H1 (cell line): ENCODE results near the gene PHRF1. TPM values are rescaled to one million over a fixed set of nuclear protein-coding genes. Genes with fewer than 3 reads are reported as not detected.

ENCODE experiments used
- CBX5 ChIP-seq: fragments of 300-800, 300-1000 bp; sonication (generic); IDR thresholded peaks from 2 replicates; pipeline ENCODE4 v1.7.1; 2016; ENCODE audit warnings: antibody characterized with exemption, low read length, low read depth
- CHD1 ChIP-seq: IDR thresholded peaks from 2 replicates; pipeline ENCODE4 v1.6.1; 2012; ENCODE audit warnings: low read depth, low read length, improper control_type of control experiment
- CREB1 ChIP-seq: IDR thresholded peaks from 2 replicates; pipeline ENCODE4 v1.6.1; 2012; ENCODE audit warnings: inconsistent platforms
- CTBP2 ChIP-seq: IDR thresholded peaks from 2 replicates; pipeline ENCODE4 v1.7.0; 2011; ENCODE audit warnings: borderline replicate concordance, mild to moderate bottlenecking, moderate library complexity, mixed read lengths, low read length; ENCODE audit not compliant: insufficient read depth, insufficient read length
- EZH2 ChIP-seq: fragments of 200-600 bp; sonication (generic); IDR thresholded peaks from 2 replicates; pipeline ENCODE4 v1.7.1; 2012; ENCODE audit warnings: low read depth, mild to moderate bottlenecking, moderate library complexity, low read length, inconsistent platforms; ENCODE audit not compliant: severe bottlenecking
- GABPA ChIP-seq: IDR thresholded peaks from 2 replicates; pipeline ENCODE4 v1.6.1; 2011; ENCODE audit warnings: mild to moderate bottlenecking, low read length, moderate library complexity, borderline replicate concordance; ENCODE audit not compliant: insufficient read depth
- HDAC2 ChIP-seq, 2 experiments: fragments of 300-600 bp in 1 of 2; sonication (generic) in 1 of 2; IDR thresholded peaks; 2 replicates each; pipeline ENCODE4 v1.6.1; 2011 to 2012; ENCODE audit warnings: low read depth in 2 of 2, low read length in 2 of 2, mild to moderate bottlenecking in 2 of 2, moderate library complexity in 2 of 2, borderline replicate concordance in 1 of 2, inconsistent platforms in 1 of 2
- KDM1A ChIP-seq: fragments of 200-600, 300-600 bp; sonication (generic); IDR thresholded peaks from 2 replicates; pipeline ENCODE4 v1.7.1; 2016; ENCODE audit warnings: mild to moderate bottlenecking, low read length, borderline replicate concordance
- KDM4A ChIP-seq: IDR thresholded peaks from one replicate; pipeline ENCODE4 v1.7.1; 2012; ENCODE audit warnings: low read depth, mild to moderate bottlenecking, moderate library complexity, low read length, inconsistent platforms; ENCODE audit not compliant: severe bottlenecking
- MAFK ChIP-seq: IDR thresholded peaks from 2 replicates; pipeline ENCODE4 v1.6.1; 2012; ENCODE audit warnings: low read depth, mild to moderate bottlenecking, improper control_type of control experiment, low read length
- NRF1 ChIP-seq: IDR thresholded peaks from 2 replicates; pipeline ENCODE4 v1.6.1; 2011; ENCODE audit warnings: mild to moderate bottlenecking, low read depth, low read length, improper control_type of control experiment
- POLR2A ChIP-seq, 2 experiments: IDR thresholded peaks; 1 replicate in 1 of 2; 2 replicates in 1 of 2; pipeline ENCODE4 v1.6.1; 2011; ENCODE audit warnings: low read depth in 2 of 2, low read length in 2 of 2, mild to moderate bottlenecking in 2 of 2; ENCODE audit errors: control extremely low read depth in 1 of 2
- POLR2AphosphoS5 ChIP-seq: IDR thresholded peaks from 2 replicates; pipeline ENCODE4 v1.6.1; 2011; ENCODE audit warnings: low read depth, low read length
- RFX5 ChIP-seq: IDR thresholded peaks from 2 replicates; pipeline ENCODE4 v1.6.1; 2011; ENCODE audit warnings: low read depth, low read length, improper control_type of control experiment, borderline replicate concordance
- RNF2 ChIP-seq: fragments of 200-900, 300-1000 bp; sonication (generic); IDR thresholded peaks from 2 replicates; pipeline ENCODE4 v1.7.1; 2016; ENCODE audit warnings: borderline replicate concordance, low read depth, mild to moderate bottlenecking, antibody characterized with exemption, low read length; ENCODE audit not compliant: poor library complexity, severe bottlenecking; ENCODE audit errors: missing control alignments
- SP1 ChIP-seq: IDR thresholded peaks from 2 replicates; pipeline ENCODE4 v1.6.1; 2011; ENCODE audit warnings: low read depth, low read length
- SP4 ChIP-seq: IDR thresholded peaks from 2 replicates; pipeline ENCODE4 v1.6.1; 2012; ENCODE audit warnings: low read length, inconsistent platforms
- SRF ChIP-seq: IDR thresholded peaks from 2 replicates; pipeline ENCODE4 v1.6.1; 2011; ENCODE audit warnings: mild to moderate bottlenecking, low read depth, low read length, moderate library complexity
- TBP ChIP-seq: IDR thresholded peaks from 2 replicates; pipeline ENCODE4 v1.6.1; 2011; ENCODE audit warnings: low read depth, low read length, improper control_type of control experiment
- YY1 ChIP-seq: IDR thresholded peaks from 2 replicates; pipeline ENCODE4 v1.6.1; 2011; ENCODE audit warnings: low read depth, mild to moderate bottlenecking, low read length
- polyA plus RNA-seq, 7 experiments: library from polyadenylated mRNA; depleted of rRNA in 3 of 7; stranded (reverse) in 5 of 7; unstranded in 2 of 7; fragments of >200 nt in 5 of 7; fragments of 200-250 nt in 2 of 7; gene quantifications; 1 replicate in 5 of 7; 2 replicates in 1 of 7; 4 replicates in 1 of 7; pipeline versions ENCODE4 v1.2.1 to v1.2.3, GENCODE V29; 2011 to 2013; ENCODE audit warnings: missing spikeins in 2 of 7, mixed read lengths in 2 of 7
- total RNA-seq: library from RNA; stranded (reverse); fragmentation: NEBNext Ultra II Directional; extraction: Animal tissue kit (Norgen Biotek cat#: 25700); gene quantifications from 2 replicates; pipeline ENCODE4 v1.2.1, GENCODE V29; 2021
- TF ChIP-seq, protein P1 (sequence below): IDR thresholded peaks from 2 replicates; pipeline ENCODE4 v1.6.1; 2012; ENCODE audit warnings: inconsistent platforms

The PHRF1 gene
- total and polyA plus RNA-seq, 2 of the 8 experiments (the other 6 are each of a cell fraction or from before 2014, with no cell fraction given): 13.4 to 37.3 TPM

- no peak for TF ChIP-seq CBX5
- TF ChIP-seq POLR2AphosphoS5: peak; percentile 68; the same call in 1 of the 2 replicates
- TF ChIP-seq EZH2: no peak
- TF ChIP-seq TBP: peak; percentile 72; the same call in 1 of the 2 replicates
- 0 out of 2 replicates have a peak, but pooled peaks have one; percentile 11 for TF ChIP-seq SP1
- no peak for TF ChIP-seq MAFK
- TF ChIP-seq RNF2: no peak
- TF ChIP-seq, protein P1, sequence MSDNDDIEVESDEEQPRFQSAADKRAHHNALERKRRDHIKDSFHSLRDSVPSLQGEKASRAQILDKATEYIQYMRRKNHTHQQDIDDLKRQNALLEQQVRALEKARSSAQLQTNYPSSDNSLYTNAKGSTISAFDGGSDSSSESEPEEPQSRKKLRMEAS: no peak; the same call in none of the 2 replicates
- no peak for TF ChIP-seq CHD1
- TF ChIP-seq SRF: no peak
- TF ChIP-seq KDM4A: peak; percentile 70
- peak; percentile 44; the same call in 1 of the 2 replicates for TF ChIP-seq SP4
- no peak for TF ChIP-seq RFX5
- no peak for TF ChIP-seq KDM1A
- TF ChIP-seq NRF1: no peak
- no peak for TF ChIP-seq YY1
- TF ChIP-seq CREB1: peak; percentile 78; the same call in 1 of the 2 replicates
- no peak for TF ChIP-seq CTBP2
- TF ChIP-seq GABPA: peak; percentile 44
- TF ChIP-seq POLR2A (IDR thresholded peaks at IDR 0.05; ENCODE audit: control extremely low read depth in 1 of 2, low read depth in 2 of 2, low read length in 2 of 2): peak in 1 of 2 experiments; percentile 67; a peak in 2 of 3 replicates
- TF ChIP-seq HDAC2 (IDR thresholded peaks at IDR 0.05; ENCODE audit: borderline replicate concordance in 1 of 2, low read depth in 2 of 2, low read length in 2 of 2): 0 out of 4 replicates have a peak, but pooled peaks of 1 of the 2 experiments have one; percentile 21
These were observed 39.4 kb downstream of the PHRF1 start, which contains the start of gene IRF7 (continued) for GRCh38 chr11:615504-616319.
